Measurements from ENCODE around the gene TNXB. TPM values are rescaled to one million over a fixed set of nuclear protein-coding genes. Genes with fewer than 3 reads are reported as not detected.

The TNXB gene
- total RNA-seq, 1 donor, result 17.7 TPM

Small RNA genes within 50 kb of the gene (small RNA-seq; reads per million reads assigned to genes)
- not detected for gene RNA5SP206

Other genes starting within 250 kb of the TNXB start
- 70.8 and 77.6 TPM in 2 replicates for gene NEU1, start 246.5 kb downstream of the TNXB start, total RNA-seq
- not detected in 2 replicates for gene SLC44A4, start 230.3 kb downstream of the TNXB start, total RNA-seq
- 38.0 and 42.7 TPM in 2 replicates for gene EHMT2, start 211.6 kb downstream of the TNXB start, total RNA-seq
- 1.9 and 3.0 TPM in 2 replicates for gene ZBTB12, start 207.3 kb downstream of the TNXB start, total RNA-seq
- 1.3 and 2.3 TPM in 2 replicates for gene C2, start 181.6 kb downstream of the TNXB start, total RNA-seq
- gene CFB, start 163.2 kb downstream of the TNXB start, total RNA-seq, result 3.5 and 12.1 TPM in 2 replicates
- 106 and 120 TPM in 2 replicates for gene NELFE, start 150.4 kb downstream of the TNXB start, total RNA-seq
- gene SKIC2, start 150.2 kb downstream of the TNXB start, total RNA-seq, result 52.2 and 58.9 TPM in 2 replicates
- 14.2 and 21.9 TPM in 2 replicates for gene DXO, start 137.2 kb downstream of the TNXB start, total RNA-seq
- gene C4A, start 127.3 kb downstream of the TNXB start, total RNA-seq, result 6.0 and 13.9 TPM in 2 replicates
- gene C4B, start 94.5 kb downstream of the TNXB start, total RNA-seq, result 6.8 and 9.9 TPM in 2 replicates
- under 0.01 TPM in 2 replicates for gene CYP21A2, start 70.9 kb downstream of the TNXB start, total RNA-seq
- 17.3 and 22.9 TPM in 2 replicates for gene ATF6B, start 18.9 kb upstream of the TNXB start, total RNA-seq
- gene FKBPL, start 20.9 kb upstream of the TNXB start, total RNA-seq, result 6.4 and 6.9 TPM in 2 replicates
- gene PRRT1, start 42.6 kb upstream of the TNXB start, total RNA-seq, result under 0.01 and 0.32 TPM in 2 replicates
- gene PPT2, start 44.8 kb upstream of the TNXB start, total RNA-seq, result 14.8 and 22.9 TPM in 2 replicates
- gene EGFL8, start 55.3 kb upstream of the TNXB start, total RNA-seq, result 0.97 and 2.6 TPM in 2 replicates
- 21.9 and 30.2 TPM in 2 replicates for gene AGPAT1, start 66.7 kb upstream of the TNXB start, total RNA-seq
- 22.5 and 37.6 TPM in 2 replicates for gene RNF5, start 69.1 kb upstream of the TNXB start, total RNA-seq
- 0.32 and 0.86 TPM in 2 replicates for gene AGER, start 74.9 kb upstream of the TNXB start, total RNA-seq
- 29.0 and 35.4 TPM in 2 replicates for gene PBX2, start 80.9 kb upstream of the TNXB start, total RNA-seq
- 2.6 and 4.8 TPM in 2 replicates for gene GPSM3, start 83.3 kb upstream of the TNXB start, total RNA-seq
- gene NOTCH4, start 114.7 kb upstream of the TNXB start, total RNA-seq, result 1.3 and 1.6 TPM in 2 replicates